ENCODE measurements around the gene BEAN1.

GRCh38 chr16:66521252-66521713 is 94.2 kb downstream of the BEAN1 start:
- TF ChIP-seq, protein P1, sequence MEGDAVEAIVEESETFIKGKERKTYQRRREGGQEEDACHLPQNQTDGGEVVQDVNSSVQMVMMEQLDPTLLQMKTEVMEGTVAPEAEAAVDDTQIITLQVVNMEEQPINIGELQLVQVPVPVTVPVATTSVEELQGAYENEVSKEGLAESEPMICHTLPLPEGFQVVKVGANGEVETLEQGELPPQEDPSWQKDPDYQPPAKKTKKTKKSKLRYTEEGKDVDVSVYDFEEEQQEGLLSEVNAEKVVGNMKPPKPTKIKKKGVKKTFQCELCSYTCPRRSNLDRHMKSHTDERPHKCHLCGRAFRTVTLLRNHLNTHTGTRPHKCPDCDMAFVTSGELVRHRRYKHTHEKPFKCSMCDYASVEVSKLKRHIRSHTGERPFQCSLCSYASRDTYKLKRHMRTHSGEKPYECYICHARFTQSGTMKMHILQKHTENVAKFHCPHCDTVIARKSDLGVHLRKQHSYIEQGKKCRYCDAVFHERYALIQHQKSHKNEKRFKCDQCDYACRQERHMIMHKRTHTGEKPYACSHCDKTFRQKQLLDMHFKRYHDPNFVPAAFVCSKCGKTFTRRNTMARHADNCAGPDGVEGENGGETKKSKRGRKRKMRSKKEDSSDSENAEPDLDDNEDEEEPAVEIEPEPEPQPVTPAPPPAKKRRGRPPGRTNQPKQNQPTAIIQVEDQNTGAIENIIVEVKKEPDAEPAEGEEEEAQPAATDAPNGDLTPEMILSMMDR (tag by site-specific recombination; IDR thresholded peaks at IDR 0.05): no peak
- TF ChIP-seq ZNF670 (tag by site-specific recombination; IDR thresholded peaks at IDR 0.05; ENCODE audit: low read depth) (no peak), ZXDB (tag by site-specific recombination; IDR thresholded peaks at IDR 0.05) (no peak), ZNF274 (IDR thresholded peaks at IDR 0.05; ENCODE audit: low read length) (no peak), ZNF274 (tag by site-specific recombination; IDR thresholded peaks at IDR 0.05; ENCODE audit: borderline replicate concordance) (no peak), SALL2 (tag by site-specific recombination; IDR thresholded peaks at IDR 0.05; ENCODE audit: borderline replicate concordance) (no peak), ZNF184 (tag by site-specific recombination; IDR thresholded peaks at IDR 0.05) (no peak), ZNF518A (tag by site-specific recombination; conservative IDR thresholded peaks at IDR 0.05; ENCODE audit: low read depth) (no peak), ZNF510 (tag by site-specific recombination; IDR thresholded peaks at IDR 0.05; ENCODE audit: insufficient replicate concordance) (no peak), ZNF600 (tag by site-specific recombination; IDR thresholded peaks at IDR 0.05) (no peak)
- TF ChIP-seq, protein P2, sequence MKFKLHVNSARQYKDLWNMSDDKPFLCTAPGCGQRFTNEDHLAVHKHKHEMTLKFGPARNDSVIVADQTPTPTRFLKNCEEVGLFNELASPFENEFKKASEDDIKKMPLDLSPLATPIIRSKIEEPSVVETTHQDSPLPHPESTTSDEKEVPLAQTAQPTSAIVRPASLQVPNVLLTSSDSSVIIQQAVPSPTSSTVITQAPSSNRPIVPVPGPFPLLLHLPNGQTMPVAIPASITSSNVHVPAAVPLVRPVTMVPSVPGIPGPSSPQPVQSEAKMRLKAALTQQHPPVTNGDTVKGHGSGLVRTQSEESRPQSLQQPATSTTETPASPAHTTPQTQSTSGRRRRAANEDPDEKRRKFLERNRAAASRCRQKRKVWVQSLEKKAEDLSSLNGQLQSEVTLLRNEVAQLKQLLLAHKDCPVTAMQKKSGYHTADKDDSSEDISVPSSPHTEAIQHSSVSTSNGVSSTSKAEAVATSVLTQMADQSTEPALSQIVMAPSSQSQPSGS (tag by site-specific recombination; IDR thresholded peaks at IDR 0.05; ENCODE audit: low read depth): no peak

Data from HEK293 (cell line).